BE2C (cell line): ENCODE results near the gene PCGF2. TPM values are rescaled to one million over a fixed set of nuclear protein-coding genes. Genes with fewer than 3 reads are reported as not detected.
A peak's percentile ranks its signal among the peaks of the same experiment; 100 is the strongest.
"Not testable (repeated sequence)": the region's sequence is repeated elsewhere in the genome, so short reads cannot be mapped to it uniquely, and the experiment has no call there.

Experiments used
- DNase-seq: peaks from one replicate; pipeline ENCODE4 v3.0.0-alpha.2; 2020
- H3K27me3 ChIP-seq: fragments of 250-450 bp; sonication (Bioruptor Pico); 2 replicates; pipeline ENCODE4 v1.5.1; 2020; ENCODE audit warnings: mild to moderate bottlenecking
- H3K36me3 ChIP-seq: fragments of 250-450 bp; sonication (Bioruptor Pico); 2 replicates; pipeline ENCODE4 v1.5.1; 2020; ENCODE audit warnings: mild to moderate bottlenecking
- H3K4me1 ChIP-seq: fragments of 250-450 bp; sonication (Bioruptor Pico); 2 replicates; pipeline ENCODE4 v1.5.1; 2020
- H3K4me3 ChIP-seq: 2 replicates; pipeline ENCODE4 v1.5.1; 2011; ENCODE audit warnings: low read depth, low read length
- H3K9me3 ChIP-seq: fragments of 250-450 bp; sonication (Bioruptor Pico); 2 replicates; pipeline ENCODE4 v1.5.1; 2020
- polyA plus RNA-seq: library from polyadenylated mRNA; unstranded; fragments of >200 nt; gene quantifications from one replicate; pipeline ENCODE4 v1.2.1, GENCODE V29; 2012; ENCODE audit warnings: low read depth, missing spikeins; ENCODE audit not compliant: insufficient read length, insufficient read depth
- TF ChIP-seq, protein P1 (sequence below): IDR thresholded peaks from 2 replicates; pipeline ENCODE4 v1.5.1; 2012; ENCODE audit warnings: mild to moderate bottlenecking, low read depth, low read length

The PCGF2 gene
- 232 TPM for polyA plus RNA-seq

DNA sequence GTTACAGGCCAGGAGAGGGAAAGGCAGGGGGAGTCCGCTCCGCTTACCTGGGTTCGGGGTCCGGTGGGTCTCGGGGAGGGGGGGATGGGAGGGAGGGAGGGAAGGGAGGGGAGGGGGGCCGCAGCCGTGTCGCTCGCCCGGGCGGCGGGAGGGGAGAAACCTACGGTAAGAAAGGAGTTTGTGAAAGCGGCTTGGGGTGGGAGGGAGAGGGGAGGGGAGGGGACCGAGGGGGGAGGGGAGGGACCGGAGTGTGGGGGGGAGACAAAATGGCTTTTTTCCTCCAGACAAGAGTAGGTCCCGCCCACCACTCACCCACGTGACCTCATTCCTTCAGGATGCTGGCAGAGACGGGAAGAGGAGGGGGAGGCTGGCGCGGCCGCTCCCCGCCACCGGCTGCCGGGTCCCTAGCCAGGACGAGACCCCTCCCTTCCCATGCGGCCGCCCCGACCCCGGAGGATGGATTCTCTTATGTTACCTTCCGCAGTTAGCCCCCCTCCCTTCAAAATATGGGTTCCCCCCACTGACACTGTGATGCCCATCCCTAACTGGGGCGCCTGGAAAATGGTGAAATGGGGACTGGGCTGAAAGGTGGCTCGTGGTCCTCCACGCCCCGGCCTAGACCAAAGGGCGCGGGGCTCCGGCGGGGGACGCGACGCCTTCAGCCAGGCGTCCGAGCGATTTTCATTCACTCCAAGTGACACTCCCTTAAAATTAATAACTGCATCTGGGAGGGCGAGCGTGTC, at the start of gene PCGF2:
Gene PCGF2, minus strand, starts transcription at position 188 of the 743 bp plus-strand sequence. CDS start 7,934 bp downstream, outside the sequence.
- H3K4me1 ChIP-seq, result peaks cover 27% of the 10 kb centered on the region
- TF ChIP-seq, protein P1, sequence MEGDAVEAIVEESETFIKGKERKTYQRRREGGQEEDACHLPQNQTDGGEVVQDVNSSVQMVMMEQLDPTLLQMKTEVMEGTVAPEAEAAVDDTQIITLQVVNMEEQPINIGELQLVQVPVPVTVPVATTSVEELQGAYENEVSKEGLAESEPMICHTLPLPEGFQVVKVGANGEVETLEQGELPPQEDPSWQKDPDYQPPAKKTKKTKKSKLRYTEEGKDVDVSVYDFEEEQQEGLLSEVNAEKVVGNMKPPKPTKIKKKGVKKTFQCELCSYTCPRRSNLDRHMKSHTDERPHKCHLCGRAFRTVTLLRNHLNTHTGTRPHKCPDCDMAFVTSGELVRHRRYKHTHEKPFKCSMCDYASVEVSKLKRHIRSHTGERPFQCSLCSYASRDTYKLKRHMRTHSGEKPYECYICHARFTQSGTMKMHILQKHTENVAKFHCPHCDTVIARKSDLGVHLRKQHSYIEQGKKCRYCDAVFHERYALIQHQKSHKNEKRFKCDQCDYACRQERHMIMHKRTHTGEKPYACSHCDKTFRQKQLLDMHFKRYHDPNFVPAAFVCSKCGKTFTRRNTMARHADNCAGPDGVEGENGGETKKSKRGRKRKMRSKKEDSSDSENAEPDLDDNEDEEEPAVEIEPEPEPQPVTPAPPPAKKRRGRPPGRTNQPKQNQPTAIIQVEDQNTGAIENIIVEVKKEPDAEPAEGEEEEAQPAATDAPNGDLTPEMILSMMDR, result no peak
- peak; percentile 98 for DNase-seq
- no peaks in the 10 kb centered on the region for H3K27me3 ChIP-seq
- H3K9me3 ChIP-seq, result no peaks in the 10 kb centered on the region
- no peaks in the 10 kb centered on the region; the same call in 1 of the 2 replicates for H3K36me3 ChIP-seq
- H3K4me3 ChIP-seq, result peak within 1 kb of the TSS; percentile 96

DNA sequence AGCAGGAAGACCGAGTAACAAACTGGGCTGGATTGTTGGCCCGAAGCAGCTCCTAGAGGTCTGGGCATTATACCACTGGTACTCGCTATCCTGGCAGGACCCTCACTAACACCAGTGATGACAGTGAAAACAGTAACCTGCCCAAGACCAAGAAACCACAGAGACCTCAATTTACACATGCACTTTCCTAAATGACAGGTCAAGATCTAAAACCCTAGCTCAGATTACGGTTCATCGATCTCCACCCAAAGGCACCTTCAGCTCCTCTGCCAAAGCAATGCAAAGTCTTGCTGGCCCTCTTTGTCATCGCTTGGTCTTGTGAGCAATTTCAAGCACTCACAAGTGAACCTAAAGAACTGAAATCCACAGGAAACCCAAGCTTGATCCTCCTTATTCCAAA, 49.7 kb upstream of the PCGF2 start:
- TF ChIP-seq, protein P1, result no peak
- Histone ChIP-seq H3K27me3 (no peaks in the 10 kb centered on the region), H3K36me3 (peaks cover 28% of the 10 kb centered on the region), H3K4me1 (peaks cover 3% of the 10 kb centered on the region), H3K9me3 (no peaks in the 10 kb centered on the region), H3K4me3 (peak overlapping the region; percentile 85)
- no peak for DNase-seq

DNA sequence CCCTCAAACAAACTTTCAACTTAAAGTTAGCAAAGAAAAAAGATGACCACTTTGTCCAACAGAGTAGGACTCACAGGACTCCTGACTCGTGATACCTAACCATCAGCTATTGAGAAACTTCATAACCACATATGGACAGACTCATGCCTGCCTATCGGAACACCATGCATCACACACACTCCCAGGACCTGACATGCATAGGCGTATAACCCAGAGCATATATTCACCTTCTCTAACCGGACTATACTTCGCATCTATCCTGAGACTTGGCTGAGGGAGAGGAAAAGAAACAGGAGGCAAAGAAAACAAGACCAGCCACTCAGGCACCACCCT, 49.0 kb upstream of the PCGF2 start:
- Histone ChIP-seq H3K27me3 (no peaks in the 10 kb centered on the region), H3K4me3 (no peak overlapping the region), H3K36me3 (peaks cover 26% of the 10 kb centered on the region), H3K9me3 (no peaks in the 10 kb centered on the region), H3K4me1 (peaks cover 3% of the 10 kb centered on the region)
- DNase-seq, result no peak
- TF ChIP-seq, protein P1, result no peak

DNA sequence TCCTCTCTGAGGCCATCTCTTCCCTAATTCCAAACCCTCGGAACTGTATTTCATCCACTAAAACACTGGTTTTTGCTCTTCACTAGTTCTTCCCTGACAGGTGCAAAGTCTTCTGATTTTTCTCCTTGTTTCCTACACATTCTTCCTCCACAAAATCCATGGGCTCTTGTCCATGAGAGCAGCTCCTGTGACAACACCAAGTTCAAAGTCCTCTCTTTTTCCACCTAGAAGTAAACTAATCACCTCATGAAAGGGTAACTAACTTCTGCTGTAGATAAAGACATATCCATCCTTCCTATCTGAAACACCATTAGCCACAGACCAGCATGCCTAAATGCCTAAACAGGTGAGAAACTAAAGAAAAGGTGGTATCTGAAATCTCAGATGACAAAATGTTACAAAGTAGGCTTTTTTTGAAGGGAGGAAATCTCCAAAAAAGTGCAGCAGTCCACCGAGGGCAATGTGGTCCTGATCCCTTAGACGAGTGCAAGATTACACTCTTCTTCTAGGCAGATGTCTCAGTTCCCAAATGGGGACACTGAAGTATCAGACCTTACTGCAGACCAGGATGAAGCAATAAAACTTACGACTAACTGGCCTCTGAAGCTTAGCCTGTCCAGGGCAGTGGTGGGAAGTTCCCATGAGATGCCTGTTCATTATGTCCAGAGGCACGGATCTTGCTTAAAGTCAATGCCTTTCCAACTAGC, 48.5 kb upstream of the PCGF2 start:
- peaks cover 22% of the 10 kb centered on the region for H3K36me3 ChIP-seq
- TF ChIP-seq, protein P1, result no peak
- DNase-seq, result no peak
- H3K4me1 ChIP-seq, result peaks cover 3% of the 10 kb centered on the region
- H3K4me3 ChIP-seq, result no peak overlapping the region
- H3K27me3 ChIP-seq, result no peaks in the 10 kb centered on the region
- no peaks in the 10 kb centered on the region for H3K9me3 ChIP-seq

DNA sequence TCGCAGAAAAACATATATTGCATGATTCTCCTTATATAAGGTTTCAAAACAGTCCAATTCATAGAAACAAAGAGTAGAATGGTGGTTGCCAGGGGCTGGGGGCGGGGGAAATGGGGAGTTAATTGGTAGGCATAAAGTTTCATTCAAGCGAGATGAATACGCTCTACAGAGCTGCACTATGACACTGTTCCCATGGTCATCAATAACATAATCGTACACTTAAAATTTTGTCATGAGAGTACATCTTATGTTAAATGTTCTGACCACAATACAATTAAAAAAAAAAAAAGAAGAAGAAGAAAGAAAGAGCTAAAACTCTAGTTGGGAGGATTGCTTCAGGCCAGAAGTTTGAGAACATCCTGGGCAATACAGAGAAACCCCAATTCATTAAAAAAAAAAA, 46.1 kb upstream of the PCGF2 start:
- no peaks in the 10 kb centered on the region for H3K27me3 ChIP-seq
- TF ChIP-seq, protein P1, result no peak
- peaks cover 16% of the 10 kb centered on the region for H3K36me3 ChIP-seq
- DNase-seq, result no peak
- no peaks in the 10 kb centered on the region for H3K9me3 ChIP-seq
- peaks cover 12% of the 10 kb centered on the region for H3K4me1 ChIP-seq
- no peak overlapping the region for H3K4me3 ChIP-seq

DNA sequence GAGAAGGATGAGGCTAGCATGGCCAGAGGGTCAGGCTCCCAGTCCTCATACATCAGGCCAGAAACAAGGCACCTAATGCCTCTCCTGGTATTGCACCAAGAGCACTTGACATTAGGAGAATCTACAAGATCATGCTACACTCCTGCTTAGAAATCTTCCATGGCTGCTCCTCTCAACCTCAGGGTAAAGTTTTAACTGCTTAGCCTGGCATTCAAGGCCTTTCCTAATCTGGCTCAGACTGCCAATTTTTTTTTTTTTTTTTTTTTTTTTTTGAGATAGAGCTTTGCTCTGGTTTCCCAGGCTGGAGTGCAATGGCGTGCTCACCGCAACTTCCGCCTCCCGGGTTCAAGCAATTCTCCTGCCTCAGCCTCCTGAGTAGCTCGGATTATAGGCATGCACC, 43.0 kb upstream of the PCGF2 start:
- no peaks in the 10 kb centered on the region for H3K9me3 ChIP-seq
- TF ChIP-seq, protein P1, result no peak
- DNase-seq, result no peak
- no peak overlapping the region for H3K4me3 ChIP-seq
- H3K36me3 ChIP-seq, result peaks cover 19% of the 10 kb centered on the region
- no peaks in the 10 kb centered on the region for H3K27me3 ChIP-seq
- H3K4me1 ChIP-seq, result peaks cover 12% of the 10 kb centered on the region

DNA sequence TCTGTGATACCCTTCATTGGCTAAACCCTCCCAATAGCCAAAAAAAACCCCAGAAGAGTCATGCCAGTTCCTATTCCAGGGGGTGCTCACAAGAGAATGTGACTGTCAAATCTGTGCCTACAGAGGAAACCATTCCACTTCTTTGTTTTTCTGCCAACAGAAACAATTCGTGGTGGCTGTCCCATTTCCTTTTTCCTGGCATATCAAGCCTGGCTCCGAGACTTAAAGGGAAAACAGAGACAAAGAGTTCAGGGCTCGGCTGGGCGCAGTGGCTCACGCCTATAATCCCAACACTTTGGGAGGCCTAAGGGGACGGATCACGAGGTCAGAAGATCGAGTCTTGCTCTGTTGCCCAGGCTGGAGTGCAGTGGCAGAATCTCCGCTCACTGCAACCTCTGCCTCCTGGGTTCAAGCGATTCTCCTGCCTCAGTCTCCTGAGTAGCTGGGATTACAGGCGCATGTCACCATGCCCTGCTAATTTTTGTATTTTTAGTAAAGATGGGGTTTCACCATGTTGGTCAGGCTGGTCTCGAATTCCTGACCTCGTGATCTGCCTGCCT, 42.1 kb upstream of the PCGF2 start:
- H3K27me3 ChIP-seq, H3K4me3 ChIP-seq, H3K9me3 ChIP-seq, DNase-seq: not testable (repeated sequence)
- Histone ChIP-seq H3K4me1 (peaks cover 12% of the 10 kb centered on the region), H3K36me3 (peaks cover 23% of the 10 kb centered on the region)
